Omental fat pad (tissue), 4 donors: ENCODE data around the gene LRP8. TPM values are rescaled to one million over a fixed set of nuclear protein-coding genes. Genes with fewer than 3 reads are reported as not detected.

Source experiments
- ATAC-seq: fragments of 150-250 bp; one replicate; pipeline ENCODE4 v1.9.1; 2016; ENCODE audit warnings: mild to moderate bottlenecking, moderate library complexity; ENCODE audit not compliant: low FRiP score
- DNase-seq: peaks from one replicate; pipeline ENCODE4 v3.0.0-alpha.2; 2019; ENCODE audit warnings: low spot score
- CTCF ChIP-seq, 3 donors: fragments of 450-650 bp; IDR thresholded peaks; one replicate each; pipeline ENCODE4 v1.5.1; 2016 to 2017; ENCODE audit warnings: antibody characterized with exemption in 3 of 3, mild to moderate bottlenecking in 3 of 3, moderate library complexity in 2 of 3
- total RNA-seq, 4 donors: library from RNA; depleted of rRNA; stranded (reverse); fragments of >200 nt; gene quantifications; one replicate each; pipeline ENCODE4 v1.1.0, GENCODE V29; 2016

LRP8 gene
- total RNA-seq, 4 donors from 2014 or later, result 1.6 to 22.0 (median 7.4) TPM

GRCh38 chr1:53278298-53278725 is 49.6 kb downstream of the LRP8 start:
- peak; percentile 79 for DNase-seq
- no peak for ATAC-seq
- peak in 1 of 3 donors; percentile 80 for TF ChIP-seq CTCF (IDR thresholded peaks at IDR 0.05)

- no peak for TF ChIP-seq CTCF (IDR thresholded peaks at IDR 0.05)
- no peak for ATAC-seq
- no peak for DNase-seq
Observed at GRCh38 chr1:53277326-53277725, 50.5 kb downstream of the LRP8 start.

- no peak for ATAC-seq
- TF ChIP-seq CTCF (IDR thresholded peaks at IDR 0.05), result no peak
- no peak for DNase-seq
Observed at GRCh38 chr1:53276902-53277281, 51.0 kb downstream of the LRP8 start.

GRCh38 chr1:53276153-53276901 is 51.5 kb downstream of the LRP8 start:
- DNase-seq (no peak), ATAC-seq (no peak)
- no peak for TF ChIP-seq CTCF (IDR thresholded peaks at IDR 0.05)

GRCh38 chr1:53275566-53275965 is 52.3 kb downstream of the LRP8 start:
- DNase-seq (no peak), ATAC-seq (no peak)
- TF ChIP-seq CTCF (IDR thresholded peaks at IDR 0.05), result no peak

- no peak for TF ChIP-seq CTCF (IDR thresholded peaks at IDR 0.05)
- DNase-seq, result no peak
- no peak for ATAC-seq
Observed at GRCh38 chr1:53274541-53275185, 53.2 kb downstream of the LRP8 start.

- ATAC-seq, result no peak
- DNase-seq, result no peak
- no peak for TF ChIP-seq CTCF (IDR thresholded peaks at IDR 0.05)
Observed at GRCh38 chr1:53274026-53274425, 53.8 kb downstream of the LRP8 start.
